SK-N-MC (cell line): Measurements from ENCODE around the gene CENPA.

Experiments
- EZH2 ChIP-seq: fragments of 200-600 bp; sonication (generic); IDR thresholded peaks from one replicate; pipeline ENCODE4 v1.6.1; 2017; ENCODE audit warnings: antibody characterized with exemption
- POLR2AphosphoS5 ChIP-seq: IDR thresholded peaks from 2 replicates; pipeline ENCODE4 v1.6.1; 2012; ENCODE audit warnings: mild to moderate bottlenecking, low read depth, low read length, borderline replicate concordance

GRCh38 chr2:26778098-26778497 is 7.8 kb upstream of the CENPA start:
- TF ChIP-seq EZH2 (no peak), POLR2AphosphoS5 (no peak)
